Measurements from ENCODE around the gene EXOC3L1.

EXOC3L1 gene

GRCh38 chr16:67156143-67156844, 33.6 kb downstream of the EXOC3L1 start:
- FAIRE-seq = no peak
- DNase-seq (ENCODE audit: insufficient read length, low spot score) = no peak
- no peak for TF ChIP-seq CTCF (IDR thresholded peaks at IDR 0.05; ENCODE audit: insufficient read depth, missing control alignments)

- peak; percentile 72 for TF ChIP-seq CTCF (IDR thresholded peaks at IDR 0.05; ENCODE audit: insufficient read depth, missing control alignments)
- no peak for FAIRE-seq
- DNase-seq (ENCODE audit: insufficient read length, low spot score) = peak; percentile 81
Observed at GRCh38 chr16:67155295-67156142, 34.4 kb downstream of the EXOC3L1 start.

- DNase-seq (ENCODE audit: insufficient read length, low spot score) = no peak
- FAIRE-seq = no peak
- no peak for TF ChIP-seq CTCF (IDR thresholded peaks at IDR 0.05; ENCODE audit: insufficient read depth, missing control alignments)
Observed at GRCh38 chr16:67154578-67155294, 35.2 kb downstream of the EXOC3L1 start.

- FAIRE-seq = no peak
- TF ChIP-seq CTCF (IDR thresholded peaks at IDR 0.05; ENCODE audit: insufficient read depth, missing control alignments) = no peak
- DNase-seq (ENCODE audit: insufficient read length, low spot score) = no peak
Observed at GRCh38 chr16:67151431-67152097, 38.4 kb downstream of the EXOC3L1 start.

GRCh38 chr16:67150833-67151396, 39.0 kb downstream of the EXOC3L1 start, which contains the start of gene B3GNT9:
B3GNT9 (minus strand) TSS chr16:67150998; CDS start chr16:67150485, 513 bp downstream.
- no peak for TF ChIP-seq CTCF (IDR thresholded peaks at IDR 0.05; ENCODE audit: insufficient read depth, missing control alignments)
- FAIRE-seq (no peak), DNase-seq (ENCODE audit: insufficient read length, low spot score) (no peak)

- no peak for FAIRE-seq
- DNase-seq (ENCODE audit: insufficient read length, low spot score) = no peak
- TF ChIP-seq CTCF (IDR thresholded peaks at IDR 0.05; ENCODE audit: insufficient read depth, missing control alignments) = no peak
Observed at GRCh38 chr16:67150047-67150832, 39.7 kb downstream of the EXOC3L1 start.
